VCaP (cell line): Measurements from ENCODE around the gene GLYR1.
A peak's percentile ranks its signal among the peaks of the same experiment; 100 is the strongest.

Experiments used
- H3K27ac ChIP-seq: fragments of 450-650 bp; 2 replicates; pipeline ENCODE4 v1.5.1; 2017
- CTCF ChIP-seq: fragments of 450-650 bp; conservative IDR thresholded peaks from 2 replicates; pipeline ENCODE4 v1.5.1; 2017; ENCODE audit warnings: mild to moderate bottlenecking, moderate library complexity

Gene GLYR1

GRCh38 chr16:4765511-4766474 is 81.3 kb downstream of the GLYR1 start:
- peak overlapping the region; percentile 78; the same call in 1 of the 2 replicates for H3K27ac ChIP-seq

GRCh38 chr16:4763791-4764190 is 83.3 kb downstream of the GLYR1 start:
- TF ChIP-seq CTCF: no peak

More at GRCh38 chr16:4765511-4766474, 81.3 kb downstream of the GLYR1 start:
- no peak for TF ChIP-seq CTCF

GRCh38 chr16:4762205-4762604 is 84.9 kb downstream of the GLYR1 start:
- H3K27ac ChIP-seq: no peak overlapping the region
- TF ChIP-seq CTCF: no peak

More at GRCh38 chr16:4763791-4764190, 83.3 kb downstream of the GLYR1 start:
- no peak overlapping the region for H3K27ac ChIP-seq

DNA sequence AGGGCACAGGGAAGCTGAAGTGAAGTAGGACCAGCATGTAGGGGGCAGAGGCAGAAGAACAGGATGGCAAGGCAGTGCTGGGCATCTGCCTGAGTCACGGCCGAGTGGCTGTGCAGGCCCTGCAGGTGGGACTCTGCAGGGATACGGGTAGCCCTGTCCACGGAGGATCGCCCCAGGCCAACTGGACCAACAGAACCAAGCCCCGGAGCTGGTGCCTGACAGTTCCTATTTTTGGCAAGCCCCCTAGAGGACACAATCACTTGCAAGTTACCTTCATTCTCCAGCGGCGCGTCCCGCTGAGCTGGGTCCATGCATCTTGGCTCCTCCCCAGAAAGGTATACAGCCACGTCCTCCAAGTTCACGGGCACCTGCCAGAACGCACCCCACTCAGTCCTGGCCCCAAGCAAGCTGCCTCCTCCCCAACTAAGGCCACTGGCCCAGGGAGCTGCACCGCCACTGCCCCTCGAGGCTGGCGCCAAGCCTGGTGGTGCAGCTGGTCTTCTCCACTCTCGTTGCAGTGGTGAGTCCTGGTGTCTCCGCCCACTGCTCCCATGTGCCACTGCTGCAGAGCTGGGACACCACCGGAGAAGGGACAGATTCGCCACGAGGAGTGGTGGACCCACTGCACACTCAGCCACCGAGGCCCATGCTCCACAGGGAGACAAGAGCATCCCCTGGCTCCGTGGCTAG is 86.7 kb downstream of the GLYR1 start:
- TF ChIP-seq CTCF: no peak
- no peak overlapping the region for H3K27ac ChIP-seq

- no peak for TF ChIP-seq CTCF
- H3K27ac ChIP-seq: no peak overlapping the region
Measured at GRCh38 chr16:4755687-4756086, 91.4 kb downstream of the GLYR1 start.

- TF ChIP-seq CTCF: no peak
- H3K27ac ChIP-seq: no peak overlapping the region
Measured at GRCh38 chr16:4754865-4755264, 92.2 kb downstream of the GLYR1 start.

- no peak overlapping the region for H3K27ac ChIP-seq
- TF ChIP-seq CTCF: no peak
Measured at GRCh38 chr16:4753227-4753626, 93.9 kb downstream of the GLYR1 start.
